GM19240 (cell line): Measurements from ENCODE around the gene POLR3A.

Source experiments
- DNase-seq: peaks from one replicate; pipeline ENCODE4 v3.0.0; 2011; ENCODE audit warnings: low spot score; ENCODE audit not compliant: insufficient read length

POLR3A gene

GRCh38 chr10:78047314-78047891 lies 18.1 kb upstream of the POLR3A start:
- DNase-seq: no peak

- DNase-seq: no peak
Observed at GRCh38 chr10:78046711-78047269, 17.5 kb upstream of the POLR3A start.

GRCh38 chr10:78045856-78046255 lies 16.5 kb upstream of the POLR3A start:
- no peak for DNase-seq

- DNase-seq: peak; percentile 57
Observed at GRCh38 chr10:78045237-78045636, 15.9 kb upstream of the POLR3A start.

- no peak for DNase-seq
Observed at GRCh38 chr10:78044699-78045098, 15.4 kb upstream of the POLR3A start.

GRCh38 chr10:78044179-78044578 lies 14.9 kb upstream of the POLR3A start:
- DNase-seq: no peak

- no peak for DNase-seq
Observed at GRCh38 chr10:78042752-78043104, 13.4 kb upstream of the POLR3A start.

GRCh38 chr10:78042058-78042751 lies 12.9 kb upstream of the POLR3A start:
- DNase-seq: no peak

GRCh38 chr10:78041170-78042057 lies 12.1 kb upstream of the POLR3A start:
- DNase-seq: no peak

GRCh38 chr10:78039743-78040142 lies 10.4 kb upstream of the POLR3A start:
- no peak for DNase-seq

- DNase-seq: no peak
Observed at GRCh38 chr10:78038791-78039547, 9.7 kb upstream of the POLR3A start.

GRCh38 chr10:78038105-78038504 lies 8.8 kb upstream of the POLR3A start:
- DNase-seq: no peak

GRCh38 chr10:78035933-78036583 lies 6.7 kb upstream of the POLR3A start:
- no peak for DNase-seq

- DNase-seq: no peak
Observed at GRCh38 chr10:78035437-78035836, 6.1 kb upstream of the POLR3A start.

GRCh38 chr10:78035025-78035424 lies 5.7 kb upstream of the POLR3A start:
- DNase-seq: no peak

GRCh38 chr10:78033637-78034470 lies 4.5 kb upstream of the POLR3A start, which contains the start of gene RPS24:
Gene RPS24, plus strand, starts transcription at chr10:78033863. Its CDS starts 39 bp downstream, at chr10:78033902.
- peak; percentile 45 for DNase-seq

GRCh38 chr10:78033387-78033636 lies 4.0 kb upstream of the POLR3A start:
- no peak for DNase-seq

GRCh38 chr10:78028438-78029268 lies 662 bp downstream of the POLR3A start:
- no peak for DNase-seq

GRCh38 chr10:78025685-78026364 lies 3.5 kb downstream of the POLR3A start:
- no peak for DNase-seq
